Bronchial epithelial cell (primary cell): ENCODE data around the gene CFAP251. TPM values are rescaled to one million over a fixed set of nuclear protein-coding genes. Genes with fewer than 3 reads are reported as not detected.

ENCODE experiments used
- DNase-seq: peaks from one replicate; pipeline ENCODE4 v3.0.0-alpha.2; 2010; ENCODE audit warnings: low read depth
- FAIRE-seq: peaks from 2 replicates; lab custom pipeline; 2011; peaks lifted over from hg19 to GRCh38; lab: Jason Lieb, UNC
- H3K27me3 ChIP-seq: 2 replicates; pipeline ENCODE4 v1.5.1; 2011; ENCODE audit warnings: low read length; ENCODE audit not compliant: control insufficient read depth, insufficient read depth
- H3K36me3 ChIP-seq: 2 replicates; pipeline ENCODE4 v1.5.1; 2011; ENCODE audit warnings: low read length; ENCODE audit not compliant: control insufficient read depth, insufficient read depth
- H3K4me3 ChIP-seq: 2 replicates; pipeline ENCODE4 v1.5.1; 2011; ENCODE audit warnings: mild to moderate bottlenecking, low read depth, low read length, control low read depth
- total RNA-seq: library from RNA; depleted of rRNA; stranded (reverse); fragments of >200 nt; gene quantifications from 2 replicates; pipeline ENCODE4 v1.2.1, GENCODE V29; 2014
- TF ChIP-seq, protein P1 (sequence below): IDR thresholded peaks from 2 replicates; pipeline ENCODE4 v1.5.1; 2011; ENCODE audit warnings: mild to moderate bottlenecking, moderate library complexity, low read length, control low read depth, inconsistent platforms; ENCODE audit not compliant: insufficient read depth, severe bottlenecking

CFAP251 gene
- total RNA-seq, 1 donor from 2014 or later = 13.7 TPM

DNA sequence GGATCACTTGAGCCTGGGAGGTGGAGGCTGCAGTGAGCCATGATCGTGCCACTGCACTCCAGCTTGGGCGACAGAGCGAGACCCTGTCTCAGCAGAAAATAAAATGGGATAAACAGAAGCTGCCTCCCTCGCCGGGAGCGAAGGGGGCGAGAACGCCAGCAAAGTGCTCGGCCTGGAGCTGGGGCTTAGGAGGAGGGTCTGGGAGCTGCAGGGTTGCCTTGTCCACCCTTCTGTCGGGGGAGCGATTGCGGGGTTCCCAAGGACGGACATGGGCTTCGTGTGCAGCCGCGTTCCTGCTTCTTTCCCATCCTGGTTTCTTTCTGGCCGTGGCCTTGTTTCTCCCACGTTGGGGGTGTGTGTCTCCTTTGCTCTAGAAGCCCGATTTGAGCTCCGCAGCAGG, 132.3 kb downstream of the CFAP251 start:
- Histone ChIP-seq H3K4me3 (no peak overlapping the region), H3K27me3 (no peaks in the 10 kb centered on the region), H3K36me3 (peaks cover 13% of the 10 kb centered on the region)
- TF ChIP-seq, protein P1, sequence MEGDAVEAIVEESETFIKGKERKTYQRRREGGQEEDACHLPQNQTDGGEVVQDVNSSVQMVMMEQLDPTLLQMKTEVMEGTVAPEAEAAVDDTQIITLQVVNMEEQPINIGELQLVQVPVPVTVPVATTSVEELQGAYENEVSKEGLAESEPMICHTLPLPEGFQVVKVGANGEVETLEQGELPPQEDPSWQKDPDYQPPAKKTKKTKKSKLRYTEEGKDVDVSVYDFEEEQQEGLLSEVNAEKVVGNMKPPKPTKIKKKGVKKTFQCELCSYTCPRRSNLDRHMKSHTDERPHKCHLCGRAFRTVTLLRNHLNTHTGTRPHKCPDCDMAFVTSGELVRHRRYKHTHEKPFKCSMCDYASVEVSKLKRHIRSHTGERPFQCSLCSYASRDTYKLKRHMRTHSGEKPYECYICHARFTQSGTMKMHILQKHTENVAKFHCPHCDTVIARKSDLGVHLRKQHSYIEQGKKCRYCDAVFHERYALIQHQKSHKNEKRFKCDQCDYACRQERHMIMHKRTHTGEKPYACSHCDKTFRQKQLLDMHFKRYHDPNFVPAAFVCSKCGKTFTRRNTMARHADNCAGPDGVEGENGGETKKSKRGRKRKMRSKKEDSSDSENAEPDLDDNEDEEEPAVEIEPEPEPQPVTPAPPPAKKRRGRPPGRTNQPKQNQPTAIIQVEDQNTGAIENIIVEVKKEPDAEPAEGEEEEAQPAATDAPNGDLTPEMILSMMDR = no peak
- no peak for FAIRE-seq
- DNase-seq = no peak

DNA sequence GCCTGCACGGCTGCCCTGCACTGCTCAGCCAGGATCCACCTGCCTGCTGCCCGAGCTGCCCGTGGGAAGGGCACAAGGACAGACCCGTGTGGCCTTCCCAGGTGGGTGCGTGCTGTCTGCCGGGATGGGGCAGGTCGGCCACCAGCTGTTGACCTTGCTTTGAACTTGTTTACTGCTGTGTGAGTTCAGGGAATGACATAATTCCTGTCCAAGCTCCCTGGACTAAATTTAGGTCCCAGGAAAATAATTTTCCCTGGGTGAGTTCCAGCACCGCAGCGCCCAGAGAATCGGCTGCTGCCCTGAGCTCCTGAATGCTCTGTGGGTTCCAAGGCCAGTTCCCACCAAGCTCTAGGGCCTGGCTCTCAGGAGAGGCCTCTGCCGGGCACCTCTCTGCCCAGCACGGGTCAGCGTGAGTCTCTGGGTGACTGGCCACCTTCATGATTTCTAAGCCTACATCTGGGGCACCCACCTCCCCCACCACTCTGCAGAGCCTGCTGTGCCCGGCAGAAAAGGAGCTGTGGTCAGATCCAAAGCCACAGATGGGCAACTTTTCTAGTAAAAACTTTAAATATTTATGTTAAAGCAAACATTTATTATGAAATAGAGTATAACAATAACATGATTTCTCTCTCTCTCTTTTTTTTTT, 133.0 kb downstream of the CFAP251 start:
- H3K36me3 ChIP-seq = peaks cover 17% of the 10 kb centered on the region
- H3K27me3 ChIP-seq = no peaks in the 10 kb centered on the region
- H3K4me3 ChIP-seq = no peak overlapping the region
- TF ChIP-seq, protein P1 = no peak
- FAIRE-seq (no peak), DNase-seq (no peak)

DNA sequence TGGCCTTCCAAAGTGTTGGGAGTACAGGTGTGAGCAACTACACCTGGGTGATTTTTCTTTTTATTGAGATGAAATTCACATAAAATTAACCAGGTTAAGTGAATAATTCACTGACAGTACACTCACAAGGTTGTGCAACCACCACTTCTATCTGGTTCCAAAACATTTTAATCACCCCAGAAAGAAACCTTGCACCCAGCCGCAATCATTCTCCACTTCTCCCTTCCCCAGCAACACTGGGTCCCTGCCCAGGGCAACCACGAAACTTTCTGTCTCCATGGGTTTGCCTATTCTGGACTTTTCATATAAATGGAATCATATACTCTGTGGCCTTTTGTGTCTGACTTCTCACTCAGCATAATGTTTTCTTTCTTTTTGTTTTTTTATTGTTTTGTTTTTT, 133.9 kb downstream of the CFAP251 start:
- Histone ChIP-seq H3K4me3 (no peak overlapping the region), H3K27me3 (no peaks in the 10 kb centered on the region), H3K36me3 (peaks cover 18% of the 10 kb centered on the region)
- FAIRE-seq (no peak), DNase-seq (no peak)
- TF ChIP-seq, protein P1 = no peak

Other genes starting within 250 kb of the CFAP251 start
- gene MORN3, start 248.9 kb upstream of the CFAP251 start, total RNA-seq = 0.79 and 1.7 TPM in 2 replicates
- gene TMEM120B, start 205.8 kb upstream of the CFAP251 start, total RNA-seq = 4.7 and 9.7 TPM in 2 replicates
- 15.5 and 27.7 TPM in 2 replicates for gene RHOF, start 124.9 kb upstream of the CFAP251 start, total RNA-seq
- 1.8 and 2.2 TPM in 2 replicates for gene SETD1B, start 114.6 kb upstream of the CFAP251 start, total RNA-seq
- gene HPD, start 59.7 kb upstream of the CFAP251 start, total RNA-seq = 0.79 TPM in 1 of 2 replicates, not detected in the other
- 85.3 and 126 TPM in 2 replicates for gene PSMD9, start 29.8 kb upstream of the CFAP251 start, total RNA-seq
- gene BCL7A, start 103.3 kb downstream of the CFAP251 start, total RNA-seq = 16.3 and 17.1 TPM in 2 replicates
- 8.7 and 9.2 TPM in 2 replicates for gene MLXIP, start 160.2 kb downstream of the CFAP251 start, total RNA-seq